IPS DF 19.7 (cell line): ENCODE data around the gene RHO.

Experiments
- DNase-seq: peaks from one replicate; pipeline ENCODE4 v3.0.0-alpha.2; 2013; ENCODE audit warnings: low read depth, low spot score

Gene RHO

GRCh38 chr3:129519896-129520715 lies 8.3 kb upstream of the RHO start:
- no peak for DNase-seq

- no peak for DNase-seq
Observed at GRCh38 chr3:129520960-129521359, 7.5 kb upstream of the RHO start.

GRCh38 chr3:129521611-129522010 lies 6.8 kb upstream of the RHO start:
- DNase-seq: no peak

GRCh38 chr3:129522953-129523352 lies 5.5 kb upstream of the RHO start:
- DNase-seq: no peak

- no peak for DNase-seq
Observed at GRCh38 chr3:129524081-129524480, 4.4 kb upstream of the RHO start.

GRCh38 chr3:129525341-129525968 lies 3.0 kb upstream of the RHO start:
- DNase-seq: no peak

- DNase-seq: no peak
Observed at GRCh38 chr3:129526121-129526900, 2.1 kb upstream of the RHO start.

- no peak for DNase-seq
Observed at GRCh38 chr3:129527262-129527661, 1.2 kb upstream of the RHO start.

GRCh38 chr3:129529436-129530210 lies 1.2 kb downstream of the RHO start:
- no peak for DNase-seq

GRCh38 chr3:129530251-129530791 lies 1.9 kb downstream of the RHO start:
- DNase-seq: peak; percentile 45

GRCh38 chr3:129530821-129531220 lies 2.4 kb downstream of the RHO start:
- no peak for DNase-seq

GRCh38 chr3:129531699-129532098 lies 3.3 kb downstream of the RHO start:
- DNase-seq: no peak

- no peak for DNase-seq
Observed at GRCh38 chr3:129532261-129532660, 3.8 kb downstream of the RHO start.

GRCh38 chr3:129533406-129533805 lies 5.0 kb downstream of the RHO start:
- DNase-seq: no peak

GRCh38 chr3:129534428-129535027 lies 6.1 kb downstream of the RHO start:
- DNase-seq: no peak

- no peak for DNase-seq
Observed at GRCh38 chr3:129535075-129535474, 6.6 kb downstream of the RHO start.

GRCh38 chr3:129536374-129536667 lies 7.9 kb downstream of the RHO start:
- DNase-seq: no peak

GRCh38 chr3:129536804-129537203 lies 8.4 kb downstream of the RHO start:
- DNase-seq: no peak

GRCh38 chr3:129539206-129539605 lies 10.8 kb downstream of the RHO start:
- DNase-seq: no peak

- no peak for DNase-seq
Observed at GRCh38 chr3:129540776-129541516, 12.5 kb downstream of the RHO start.

- DNase-seq: no peak
Observed at GRCh38 chr3:129542747-129543146, 14.3 kb downstream of the RHO start.
